H9 (cell line): ENCODE measurements around the gene NUDT3. TPM values are rescaled to one million over a fixed set of nuclear protein-coding genes. Genes with fewer than 3 reads are reported as not detected.
A peak's percentile ranks its signal among the peaks of the same experiment; 100 is the strongest.

Experiments
- DNase-seq: peaks from one replicate; pipeline ENCODE4 v3.0.0-alpha.2; 2017
- H2AFZ ChIP-seq: one replicate; pipeline ENCODE4 v1.6.1; 2013; ENCODE audit warnings: mild to moderate bottlenecking, low read length, control low read depth, moderate library complexity
- H2AK5ac ChIP-seq: 2 replicates; pipeline ENCODE4 v1.6.1; 2013; ENCODE audit warnings: low read length, control low read depth, mixed read lengths; ENCODE audit not compliant: insufficient read length
- H2BK120ac ChIP-seq: one replicate; pipeline ENCODE4 v1.6.1; 2013; ENCODE audit warnings: low read depth, mild to moderate bottlenecking, low read length, control low read depth, inconsistent platforms; ENCODE audit not compliant: poor library complexity, severe bottlenecking
- H2BK12ac ChIP-seq: 2 replicates; pipeline ENCODE4 v1.6.1; 2013; ENCODE audit warnings: low read length, control low read depth, mixed read lengths, low read depth; ENCODE audit not compliant: insufficient read length
- H2BK15ac ChIP-seq: 2 replicates; pipeline ENCODE4 v1.6.1; 2013; ENCODE audit warnings: low read depth, low read length, control low read depth
- H2BK20ac ChIP-seq: one replicate; pipeline ENCODE4 v1.6.1; 2013; ENCODE audit warnings: low read depth, mild to moderate bottlenecking, low read length, control low read depth, inconsistent platforms; ENCODE audit not compliant: poor library complexity, severe bottlenecking
- H2BK5ac ChIP-seq: 2 replicates; pipeline ENCODE4 v1.6.1; 2013; ENCODE audit warnings: low read length, control low read depth, mixed read lengths; ENCODE audit not compliant: insufficient read length
- H3K14ac ChIP-seq: 2 replicates; pipeline ENCODE4 v1.6.1; 2013; ENCODE audit warnings: low read length, control low read depth; ENCODE audit not compliant: insufficient read depth
- H3K18ac ChIP-seq: 2 replicates; pipeline ENCODE4 v1.6.1; 2013; ENCODE audit warnings: low read depth, mild to moderate bottlenecking, mixed read lengths, low read length, control low read depth; ENCODE audit not compliant: insufficient read length
- H3K23ac ChIP-seq: 2 replicates; pipeline ENCODE4 v1.6.1; 2013; ENCODE audit warnings: low read length, control low read depth, mixed read lengths, low read depth; ENCODE audit not compliant: insufficient read length
- H3K23me2 ChIP-seq: 2 replicates; pipeline ENCODE4 v1.6.1; 2013; ENCODE audit warnings: low read depth, mild to moderate bottlenecking, mixed read lengths, low read length, control low read depth; ENCODE audit not compliant: insufficient read length, poor library complexity, severe bottlenecking
- H3K27ac ChIP-seq: 2 replicates; pipeline ENCODE4 v1.5.1; 2013; ENCODE audit warnings: low read length, control low read depth, mixed read lengths, low read depth; ENCODE audit not compliant: insufficient read length
- H3K27me3 ChIP-seq: 2 replicates; pipeline ENCODE4 v1.6.1; 2013; ENCODE audit warnings: low read length, control low read depth, inconsistent platforms; ENCODE audit not compliant: insufficient read depth
- H3K4ac ChIP-seq: 2 replicates; pipeline ENCODE4 v1.6.1; 2013; ENCODE audit warnings: low read depth, mild to moderate bottlenecking, control low read depth, inconsistent platforms, low read length, moderate library complexity
- H3K4me1 ChIP-seq: 2 replicates; pipeline ENCODE4 v1.6.1; 2013; ENCODE audit warnings: low read length, control low read depth, inconsistent platforms; ENCODE audit not compliant: insufficient read depth
- H3K4me2 ChIP-seq: 2 replicates; pipeline ENCODE4 v1.6.1; 2013; ENCODE audit warnings: low read length, control low read depth, mixed read lengths; ENCODE audit not compliant: insufficient read length, insufficient read depth
- H3K56ac ChIP-seq: 2 replicates; pipeline ENCODE4 v1.6.1; 2013; ENCODE audit warnings: low read depth, mild to moderate bottlenecking, mixed read lengths, low read length, control low read depth; ENCODE audit not compliant: insufficient read length
- H3K79me1 ChIP-seq: 2 replicates; pipeline ENCODE4 v1.6.1; 2013; ENCODE audit warnings: low read depth, mild to moderate bottlenecking, moderate library complexity, low read length, control low read depth, inconsistent platforms; ENCODE audit not compliant: insufficient read depth, poor library complexity, severe bottlenecking
- H3K79me2 ChIP-seq: 2 replicates; pipeline ENCODE4 v1.6.1; 2013; ENCODE audit warnings: low read length, control low read depth, inconsistent platforms; ENCODE audit not compliant: insufficient read depth
- H3K9ac ChIP-seq: 2 replicates; pipeline ENCODE4 v1.6.1; 2013; ENCODE audit warnings: low read length, control low read depth, mixed read lengths; ENCODE audit not compliant: insufficient read length; ENCODE audit errors: extremely low read depth
- H3K9me3 ChIP-seq: one replicate; pipeline ENCODE4 v1.6.1; 2013; ENCODE audit warnings: low read depth, low read length, inconsistent platforms; ENCODE audit not compliant: control insufficient read depth
- H3T11ph ChIP-seq: one replicate; pipeline ENCODE4 v1.6.1; 2013; ENCODE audit warnings: mild to moderate bottlenecking, low read length, control low read depth, inconsistent platforms
- H4K20me1 ChIP-seq: one replicate; pipeline ENCODE4 v1.6.1; 2013; ENCODE audit not compliant: control insufficient read depth, insufficient read length, insufficient read depth
- H4K5ac ChIP-seq: 2 replicates; pipeline ENCODE4 v1.6.1; 2013; ENCODE audit warnings: low read depth, mild to moderate bottlenecking, mixed read lengths, low read length, control low read depth; ENCODE audit not compliant: insufficient read length
- H4K8ac ChIP-seq: replicated peaks from 2 replicates; pipeline ENCODE4 v1.6.1; 2013; ENCODE audit warnings: low read length, control low read depth, mixed read lengths, low read depth; ENCODE audit not compliant: insufficient read length
- H4K91ac ChIP-seq: 2 replicates; pipeline ENCODE4 v1.6.1; 2013; ENCODE audit warnings: low read depth, mild to moderate bottlenecking, moderate library complexity, mixed read lengths, low read length, control low read depth; ENCODE audit not compliant: insufficient read length
- H3K27ac Mint-ChIP-seq, 3 experiments: 2 replicates in 2 of 3; 3 replicates in 1 of 3; pipeline ENCODE4 v1.8.0; 2020 to 2021; ENCODE audit warnings: mixed read lengths in 3 of 3, mild to moderate bottlenecking in 1 of 3, moderate library complexity in 1 of 3
- H3K27me3 Mint-ChIP-seq: 2 replicates; pipeline ENCODE4 v1.8.0; 2021; ENCODE audit warnings: low read depth, mild to moderate bottlenecking, moderate library complexity, mixed read lengths
- H3K36me3 Mint-ChIP-seq, 3 experiments: 2 replicates in 2 of 3; 3 replicates in 1 of 3; pipeline ENCODE4 v1.8.0; 2020 to 2021; ENCODE audit warnings: low read depth in 3 of 3, mixed read lengths in 3 of 3; ENCODE audit not compliant: insufficient read depth in 1 of 3
- H3K4me1 Mint-ChIP-seq, 2 experiments: 2 replicates each; pipeline ENCODE4 v1.8.0; 2020; ENCODE audit warnings: mixed read lengths in 2 of 2
- H3K4me3 Mint-ChIP-seq, 2 experiments: 2 replicates in 1 of 2; 3 replicates in 1 of 2; pipeline ENCODE4 v1.8.0; 2020 to 2021; ENCODE audit warnings: mild to moderate bottlenecking in 2 of 2, mixed read lengths in 2 of 2, moderate library complexity in 1 of 2
- H3K9me3 Mint-ChIP-seq, 2 experiments: 2 replicates in 1 of 2; 3 replicates in 1 of 2; pipeline ENCODE4 v1.8.0; 2020; ENCODE audit warnings: mild to moderate bottlenecking in 2 of 2, mixed read lengths in 2 of 2, moderate library complexity in 1 of 2
- CTCF ChIP-seq: fragments of 200-600 bp; sonication (generic); conservative IDR thresholded peaks from 3 replicates; pipeline ENCODE4 v1.8.0; 2021; ENCODE audit warnings: antibody characterized with exemption, mild to moderate bottlenecking
- WGBS: extraction: QIAGEN DNeasy Blood & Tissue Kit; methylation state at CpG from one replicate; pipeline ENCODE4 v1.1.7; 2013; ENCODE audit warnings: missing lambda C conversion rate, low lambda C conversion rate, mixed read lengths; ENCODE audit not compliant: insufficient read length; ENCODE audit errors: extremely low coverage; 5-methylcytosine and 5-hydroxymethylcytosine counted together
- total RNA-seq: library from RNA; stranded (reverse); gene quantifications from 2 replicates; pipeline ENCODE4 v1.2.1, GENCODE V29; 2021

Gene NUDT3
- total RNA-seq, 1 experiment from 2014 or later, result 23.6 TPM

- Histone ChIP-seq H2BK120ac (no peak overlapping the region), H3T11ph (no peak overlapping the region), H3K27me3 (no peaks in the 10 kb centered on the region), H2BK5ac (no peak overlapping the region), H3K18ac (no peak overlapping the region), H2BK15ac (no peak overlapping the region), H3K4ac (no peak overlapping the region), H4K20me1 (no peaks in the 10 kb centered on the region), H3K9ac (no peak overlapping the region), H2BK20ac (no peak overlapping the region), H3K23ac (no peak overlapping the region), H3K9me3 (no peaks in the 10 kb centered on the region), H2AK5ac (no peak overlapping the region), H3K4me1 (no peaks in the 10 kb centered on the region), H3K56ac (no peak overlapping the region), H4K8ac (no peak overlapping the region), H2BK12ac (no peak overlapping the region), H4K91ac (no peak overlapping the region), H3K79me1 (peaks cover 6% of the 10 kb centered on the region), H3K27ac (no peak overlapping the region), H4K5ac (no peak overlapping the region), H3K79me2 (peaks cover 9% of the 10 kb centered on the region; the same call in 1 of the 2 replicates), H2AFZ (no peak overlapping the region), H3K23me2 (peaks cover 5% of the 10 kb centered on the region), H3K14ac (no peak overlapping the region), H3K4me2 (no peak overlapping the region)
- Mint-ChIP-seq H3K4me3 (peak overlapping the region; percentile 99; a peak in 4 of 5 replicates), H3K4me1 (peaks cover 20 to 21% of the 10 kb centered on the region in 2 experiments), H3K36me3 (peaks cover 58 to 75% (median 73%) of the 10 kb centered on the region in 3 experiments), H3K9me3 (no peaks in the 10 kb centered on the region; a peak in 1 of 5 replicates), H3K27me3 (no peaks in the 10 kb centered on the region), H3K27ac (peak overlapping the region in 2 of 3 experiments; percentile 88 to 93; a peak in 5 of 7 replicates)
- TF ChIP-seq CTCF, result no peak
- WGBS, result no CpG with 5 or more reads among the region's 5 CpGs
- DNase-seq, result no peak
Observed at GRCh38 chr6:34423254-34423653, 30.8 kb upstream of the NUDT3 start.
